ENCODE results near the gene NDUFA12. TPM values are rescaled to one million over a fixed set of nuclear protein-coding genes. Genes with fewer than 3 reads are reported as not detected.
A peak's percentile ranks its signal among the peaks of the same experiment; 100 is the strongest.

Gene NDUFA12
- total RNA-seq, 1 donor from 2014 or later = 164 TPM

DNA sequence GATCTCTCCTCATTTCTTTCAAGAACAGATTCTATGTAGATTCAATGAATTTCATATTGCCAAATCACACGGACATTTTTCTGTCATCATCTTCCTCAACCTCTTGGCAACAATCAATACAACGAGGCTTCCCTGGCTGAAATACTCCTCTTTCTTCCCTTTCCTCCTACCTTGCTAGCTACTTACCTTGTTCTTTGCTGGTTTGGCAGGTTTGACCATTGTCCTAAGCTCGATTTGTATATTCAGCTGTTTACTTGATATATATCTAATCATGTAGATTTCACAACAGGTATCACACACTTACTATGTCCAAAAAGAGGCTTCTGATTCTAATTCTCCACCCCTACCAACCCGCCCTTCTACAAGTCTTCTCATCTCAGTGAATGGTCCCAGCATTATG, 23.6 kb downstream of the NDUFA12 start:
- no peak for DNase-seq

GRCh38 chr12:94977766-94978468, 25.6 kb downstream of the NDUFA12 start:
- DNase-seq = no peak

DNA sequence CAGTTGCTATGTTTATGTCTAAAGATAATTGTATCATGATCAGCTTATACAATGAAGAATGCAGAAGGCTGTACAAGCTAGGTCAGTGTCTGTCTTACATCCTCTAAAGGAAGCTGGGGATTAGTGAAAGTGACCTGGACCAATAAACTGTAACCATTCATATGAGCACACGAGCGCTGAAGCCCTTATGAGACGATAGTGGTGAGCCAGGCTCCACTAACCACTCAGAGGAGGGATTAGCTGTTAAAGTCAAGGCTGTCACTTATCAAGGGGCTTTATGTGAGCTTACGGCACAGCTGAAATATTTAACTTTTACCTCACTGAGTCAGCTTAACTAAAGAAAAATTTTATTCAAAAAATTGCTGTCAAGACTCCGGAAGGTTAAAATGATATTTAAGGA, 30.3 kb downstream of the NDUFA12 start:
- DNase-seq = no peak

DNA sequence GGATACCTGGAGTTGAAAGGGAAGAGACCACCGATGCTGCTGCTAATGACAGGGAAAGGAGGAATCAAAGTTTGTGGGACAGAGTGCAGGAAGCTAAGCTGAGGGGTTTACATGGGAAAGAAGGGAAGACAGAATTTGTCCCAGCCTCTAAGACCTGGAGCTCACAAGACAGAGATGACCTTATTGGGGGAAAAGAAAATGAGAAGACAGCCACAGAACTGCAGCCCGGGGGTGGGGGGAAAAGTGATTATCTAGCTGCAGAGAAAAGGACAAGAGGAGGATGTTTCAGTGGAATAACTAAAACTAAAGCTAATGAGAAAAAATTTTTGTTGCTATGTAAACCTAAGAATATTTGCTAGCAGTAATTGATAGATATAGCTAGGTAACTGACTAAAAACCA, 30.7 kb downstream of the NDUFA12 start:
- no peak for DNase-seq

GRCh38 chr12:94971923-94972322, 31.6 kb downstream of the NDUFA12 start:
- no peak for DNase-seq

DNA sequence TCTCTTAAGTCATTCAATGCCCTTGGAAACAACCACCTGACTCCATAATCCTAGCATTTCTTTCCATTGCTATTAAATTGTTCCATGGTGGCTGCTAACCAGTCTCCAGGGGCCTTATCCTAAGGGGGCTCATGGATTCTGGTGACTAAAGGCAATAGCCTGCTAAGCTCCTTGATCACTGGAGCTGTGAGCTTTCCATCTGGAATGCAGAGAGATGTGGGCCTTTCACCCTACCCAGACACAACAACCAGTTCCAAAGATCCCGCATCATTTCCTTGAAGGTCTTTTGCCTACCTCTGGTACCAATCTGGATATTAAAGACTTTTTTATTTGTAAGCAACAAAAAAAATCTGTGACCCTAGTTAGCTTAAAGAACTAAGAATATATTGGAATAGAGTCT, 32.9 kb downstream of the NDUFA12 start:
- no peak for DNase-seq

GRCh38 chr12:94969424-94969823, 34.1 kb downstream of the NDUFA12 start:
- no peak for DNase-seq

GRCh38 chr12:94965982-94966630, 37.4 kb downstream of the NDUFA12 start:
- no peak for DNase-seq

- DNase-seq = no peak
These were observed 39.8 kb downstream of the NDUFA12 start for GRCh38 chr12:94963649-94964048.

DNA sequence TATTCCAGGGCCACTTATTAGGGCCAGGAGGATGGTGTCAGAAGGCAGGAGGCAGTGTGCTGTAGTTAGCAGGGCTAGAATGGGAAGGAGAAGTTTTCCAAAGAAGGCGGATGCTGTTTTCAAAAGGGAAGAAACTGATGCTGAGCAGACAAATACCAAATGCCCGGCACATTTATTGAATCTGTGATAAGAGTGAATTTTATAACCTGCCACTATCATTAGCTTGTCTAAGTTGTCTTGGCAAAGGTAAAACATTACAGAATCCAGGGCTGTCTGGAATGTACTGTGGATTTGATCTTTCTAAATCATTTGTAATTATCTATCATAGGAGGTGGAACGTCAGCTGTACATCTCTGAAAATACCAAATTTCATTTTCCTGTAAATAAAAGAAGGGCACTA, 40.8 kb downstream of the NDUFA12 start:
- DNase-seq = no peak

- DNase-seq = no peak
These were observed 41.6 kb downstream of the NDUFA12 start for GRCh38 chr12:94961911-94962310.

GRCh38 chr12:94961256-94961824, 42.2 kb downstream of the NDUFA12 start:
- no peak for DNase-seq

DNA sequence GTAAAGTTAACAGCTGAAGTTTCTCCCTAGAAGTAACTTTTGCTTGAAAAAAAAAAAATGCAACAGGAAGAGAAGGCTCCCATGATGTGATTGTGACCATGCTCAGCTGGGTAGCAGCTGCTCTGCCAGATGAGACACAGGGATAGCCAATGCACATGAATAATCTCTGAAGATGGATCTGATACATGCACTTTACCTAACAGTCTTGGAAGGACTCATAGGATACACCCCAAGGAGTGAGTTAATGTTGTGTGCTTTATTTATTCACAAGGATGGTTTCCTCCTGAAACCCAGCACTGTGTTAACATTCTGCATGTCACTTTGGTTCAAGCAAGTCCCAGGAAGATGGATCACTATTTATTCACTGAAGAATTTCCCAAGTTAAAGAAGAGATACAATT, 46.5 kb downstream of the NDUFA12 start:
- DNase-seq = no peak

DNA sequence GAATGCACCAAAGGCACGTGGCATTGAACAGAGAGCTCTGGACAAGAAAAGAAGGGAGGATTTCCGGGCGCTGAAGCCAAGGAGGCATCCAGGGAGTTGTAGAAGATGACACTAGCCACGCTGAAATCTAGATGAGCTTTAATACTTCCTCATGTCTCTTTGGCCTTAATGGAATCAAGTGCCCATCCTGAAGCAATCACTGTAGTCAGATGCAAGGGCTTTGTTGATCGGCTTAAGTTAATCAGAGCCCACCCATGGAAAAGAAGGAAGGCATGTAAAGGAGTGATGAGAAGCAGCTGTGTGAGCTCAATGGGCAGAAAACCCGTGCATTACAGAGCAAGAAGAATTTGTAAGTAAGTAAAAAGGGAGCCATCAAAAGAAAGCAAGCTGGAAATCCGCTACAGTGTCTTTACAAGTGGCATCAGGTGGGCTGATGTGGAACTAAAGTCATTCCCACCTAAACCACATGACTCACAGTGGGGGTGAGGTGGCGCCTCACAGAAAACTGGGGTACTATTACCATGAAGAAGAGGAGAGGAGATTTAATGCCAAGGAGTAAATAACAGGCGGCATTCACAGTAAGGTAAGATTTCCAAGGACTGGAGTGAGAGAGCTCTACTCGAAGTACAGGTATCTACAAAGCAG, 48.4 kb downstream of the NDUFA12 start:
- no peak for DNase-seq

DNA sequence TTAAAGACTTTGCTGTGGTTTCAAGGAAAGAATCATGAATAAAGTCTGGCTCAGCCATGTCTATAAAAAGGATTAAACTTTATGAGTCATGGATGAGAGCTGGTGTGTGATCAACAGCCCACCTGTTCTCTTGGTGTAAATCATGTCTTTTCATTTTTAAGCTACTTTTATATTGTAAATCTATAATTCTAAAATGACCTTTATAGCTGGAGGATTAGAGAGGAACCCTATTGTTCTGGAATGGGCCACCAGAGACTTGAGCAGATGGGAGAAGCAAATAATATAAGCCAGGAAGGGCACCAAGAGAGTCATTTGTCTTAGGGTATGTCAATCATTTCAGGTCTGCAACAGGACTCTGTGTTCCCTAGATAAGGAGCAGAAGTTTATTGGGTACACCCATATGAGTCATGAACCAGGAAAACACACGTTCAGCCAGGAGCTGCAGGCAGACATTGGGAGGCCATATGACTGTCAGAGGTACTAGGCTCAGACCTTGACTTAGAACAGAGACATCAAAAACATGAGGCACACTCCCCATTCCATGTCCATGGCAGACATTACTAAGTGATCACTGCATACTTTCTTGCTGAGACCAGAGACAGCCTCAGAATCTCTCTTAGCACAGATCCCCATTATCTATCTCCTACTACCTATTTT, 49.3 kb downstream of the NDUFA12 start:
- peak; percentile 62 for DNase-seq

DNA sequence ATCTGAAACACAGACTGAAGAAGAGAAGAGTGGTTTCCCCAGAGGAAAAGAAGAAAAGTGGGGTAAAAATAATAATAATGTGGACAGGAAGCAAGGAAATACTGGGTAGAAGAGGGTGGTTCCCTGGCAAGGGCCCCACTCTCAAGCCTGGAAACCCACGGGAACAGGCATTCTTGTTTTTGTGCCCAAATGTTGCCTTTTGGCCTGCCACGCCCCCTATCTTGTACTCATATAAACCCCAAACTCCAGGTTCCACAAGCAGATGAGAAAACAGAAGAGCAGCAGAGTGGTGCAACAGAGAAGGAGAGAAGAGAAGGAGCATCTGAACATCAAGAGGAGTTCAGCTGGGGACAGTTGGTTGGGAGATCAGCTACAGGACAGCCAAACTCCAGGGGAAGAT, 51.2 kb downstream of the NDUFA12 start:
- DNase-seq = no peak

DNA sequence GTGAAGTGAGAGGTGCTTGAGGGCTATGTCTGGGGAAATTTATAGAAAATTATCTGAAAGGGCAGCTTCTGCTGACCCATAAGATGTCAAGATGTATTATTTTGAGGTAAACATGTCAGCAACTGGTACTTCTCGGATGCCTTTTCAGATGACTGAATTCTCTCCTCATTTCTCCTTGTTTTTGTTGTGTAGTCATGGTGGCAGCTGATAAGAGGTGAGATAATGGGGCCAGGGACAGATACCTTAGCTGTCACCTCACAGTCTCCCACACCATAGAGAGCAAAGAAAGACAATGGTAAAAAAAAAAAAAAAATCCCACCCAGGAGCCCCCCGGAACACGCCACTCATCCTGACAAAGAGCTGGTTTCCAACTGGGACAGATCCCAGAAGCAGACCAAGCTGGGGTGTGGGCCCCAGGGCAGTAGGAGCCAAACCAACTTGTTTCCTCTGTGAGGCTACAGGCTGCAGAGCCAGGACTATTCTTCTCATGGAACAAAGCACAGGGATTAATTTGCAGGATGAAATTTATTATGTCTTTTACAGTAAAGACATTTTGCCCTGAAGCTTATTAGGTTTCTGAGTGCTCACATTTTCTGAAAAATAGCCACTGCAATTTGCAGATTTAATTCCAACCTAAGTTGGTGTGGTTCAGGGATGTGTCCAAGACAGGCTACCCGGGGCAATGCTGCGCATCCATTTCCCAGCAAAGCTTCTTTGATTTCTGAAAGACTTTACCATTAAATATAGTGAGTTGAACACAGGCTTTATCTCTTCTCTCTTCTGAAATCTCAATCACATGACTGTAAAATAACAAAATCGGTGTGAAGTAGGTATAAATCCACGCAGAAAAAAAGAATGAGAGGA, 52.2 kb downstream of the NDUFA12 start:
- DNase-seq = no peak

DNA sequence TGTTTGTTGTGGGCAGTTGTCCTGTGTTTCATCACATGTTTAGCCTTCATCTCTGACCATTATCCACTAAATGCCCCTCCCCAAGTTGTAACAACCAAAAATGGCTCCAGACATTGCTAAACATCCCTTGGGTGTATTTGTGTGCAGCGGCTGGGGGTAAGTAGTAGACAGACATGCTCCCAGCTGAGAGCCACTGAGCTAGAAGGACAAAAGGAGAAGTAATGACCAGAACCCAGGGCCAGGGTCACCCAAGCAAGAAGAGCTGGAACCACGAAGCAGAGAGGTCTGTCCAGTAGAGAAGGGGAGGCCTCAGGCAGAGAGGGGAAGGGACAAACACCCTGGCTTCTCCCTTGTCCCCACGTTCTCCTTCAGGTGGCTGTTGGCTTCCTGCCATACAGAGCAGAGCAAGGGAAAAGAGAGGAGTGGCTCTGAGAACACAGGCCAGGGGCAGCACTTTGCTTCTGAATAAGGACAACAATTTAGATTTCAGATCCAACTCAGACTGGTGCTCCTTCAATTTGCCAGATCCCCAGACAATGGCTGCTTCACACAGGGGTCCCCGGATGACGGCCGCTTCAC, 55.2 kb downstream of the NDUFA12 start:
- DNase-seq = no peak

DNA sequence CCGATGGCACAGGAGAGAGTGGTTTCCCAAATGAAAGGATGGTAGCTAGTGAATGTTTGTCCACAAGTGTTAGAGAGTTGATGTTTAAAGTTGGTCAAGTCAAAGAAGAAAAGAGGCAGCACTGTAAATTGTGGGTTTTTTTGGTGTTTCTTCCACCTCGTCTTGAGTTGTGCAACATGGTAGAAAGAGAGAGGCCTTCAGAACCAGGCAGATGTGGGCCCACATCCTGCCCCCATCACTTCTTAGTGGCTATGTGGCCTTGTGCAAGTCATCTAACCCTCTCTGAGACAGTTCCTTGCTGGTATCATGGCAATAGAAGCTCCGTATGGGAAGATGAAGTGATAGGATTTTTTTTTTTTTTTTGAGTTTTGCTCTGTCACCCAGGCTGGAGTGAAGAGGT, 60.8 kb downstream of the NDUFA12 start:
- DNase-seq = no peak

DNA sequence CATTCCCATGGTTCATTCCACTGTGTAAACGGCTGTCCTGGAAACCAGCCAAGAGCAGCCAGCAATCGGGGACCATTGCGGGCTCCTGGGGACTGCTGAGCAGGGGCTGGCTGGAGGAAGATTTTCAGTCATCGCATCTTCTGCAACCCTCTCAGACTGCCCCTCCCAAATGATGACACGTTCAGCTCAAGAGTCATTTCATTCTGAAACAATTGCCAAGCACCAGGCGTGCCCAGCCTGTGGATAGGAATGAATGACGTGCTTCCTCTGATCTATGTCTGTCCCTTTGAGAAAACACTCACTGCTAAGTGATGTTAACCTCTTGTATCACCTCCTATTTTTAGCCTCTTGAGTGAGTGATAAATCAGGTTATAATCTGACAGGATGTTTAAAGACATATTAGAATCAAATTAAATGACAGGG, 62.0 kb downstream of the NDUFA12 start:
- DNase-seq = peak; percentile 91

- no peak for DNase-seq
These were observed 62.7 kb downstream of the NDUFA12 start for GRCh38 chr12:94940771-94941170.

DNA sequence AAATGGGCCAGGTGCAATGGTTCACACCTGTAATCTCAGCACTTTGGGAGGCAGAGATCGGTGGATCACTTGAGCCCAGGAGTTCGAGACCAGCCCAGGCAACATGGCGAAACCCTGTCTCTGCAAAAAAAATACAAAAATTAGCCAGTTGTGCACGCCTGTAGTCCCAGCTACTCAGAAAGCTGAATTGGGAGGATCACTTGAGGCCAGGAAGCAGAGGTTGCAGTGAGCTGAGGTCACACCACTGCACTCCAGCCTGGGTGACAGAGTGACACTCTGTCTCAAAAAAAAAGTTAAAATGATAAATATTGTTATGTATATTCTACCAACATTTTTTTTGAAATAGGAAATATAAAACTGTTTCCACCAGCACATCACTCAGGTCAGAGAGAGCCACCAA, 64.9 kb downstream of the NDUFA12 start:
- no peak for DNase-seq
